Testis (tissue), 3 donors: Measurements from ENCODE around the gene CDK4. TPM values are rescaled to one million over a fixed set of nuclear protein-coding genes. Genes with fewer than 3 reads are reported as not detected.

Source experiments
- DNase-seq: peaks from one replicate; pipeline ENCODE4 v3.0.0-alpha.2; 2019
- H3K27ac ChIP-seq, 2 donors: fragments of 200-600 bp; sonication (generic); one replicate each; pipeline ENCODE4 v1.5.1; 2019
- H3K27me3 ChIP-seq: fragments of 200-600 bp; sonication (generic); one replicate; pipeline ENCODE4 v1.5.1; 2019
- H3K36me3 ChIP-seq: fragments of 200-600 bp; sonication (generic); one replicate; pipeline ENCODE4 v1.5.1; 2017; ENCODE audit warnings: low read depth; ENCODE audit errors: missing control alignments
- H3K4me1 ChIP-seq: fragments of 200-600 bp; sonication (generic); one replicate; pipeline ENCODE4 v1.5.1; 2019
- H3K4me3 ChIP-seq, 2 donors: fragments of 200-600 bp; sonication (generic); one replicate each; pipeline ENCODE4 v1.5.1; 2017 to 2019
- H3K9me3 ChIP-seq: fragments of 200-600 bp; sonication (generic); one replicate; pipeline ENCODE4 v1.5.1; 2017
- POLR2A ChIP-seq: fragments of 450-650 bp; IDR thresholded peaks from one replicate; pipeline ENCODE4 v1.6.1; 2017; ENCODE audit warnings: antibody characterized with exemption, mild to moderate bottlenecking, moderate library complexity
- WGBS, 2 donors: methylation state at CpG; one replicate each; pipeline ENCODE4 v1.1.5; 2018; 5-methylcytosine and 5-hydroxymethylcytosine counted together
- intact Hi-C: fragments of 100-400 bp; cut with DNase I; formaldehyde crosslinking; loops from one replicate; pipeline ENCODE4 v1.15.1; 2023; ENCODE audit warnings: low total_unique reads
- polyA plus RNA-seq: library from polyadenylated mRNA; stranded (reverse); fragments of 350-450 nt; fragmentation: Illumina TruSeq; extraction: RNeasy Lipid Tissue Mini Kit (QIAGEN cat#74804); gene quantifications from one replicate; pipeline ENCODE4 v1.2.3, GENCODE V29; 2014; ENCODE audit warnings: low read depth, low replicate concordance; ENCODE audit not compliant: insufficient read depth
- total RNA-seq, 2 donors: library from RNA; depleted of rRNA; stranded (reverse); fragments of >200 nt; gene quantifications; one replicate each; pipeline ENCODE4 v1.2.3, GENCODE V29; 2016
- TF ChIP-seq, protein P1 (sequence below), 3 experiments: fragments of 450-650 bp in 2 of 3; fragments of 200-600 bp in 1 of 3; sonication (generic) in 1 of 3; IDR thresholded peaks; one replicate each; pipeline ENCODE4 v1.5.1; 2016 to 2019; ENCODE audit warnings: antibody characterized with exemption in 3 of 3, mild to moderate bottlenecking in 2 of 3, moderate library complexity in 1 of 3

CDK4 gene
- total and polyA plus RNA-seq, 3 donors from 2014 or later = 47.0 to 73.5 (median 64.4) TPM

DNA sequence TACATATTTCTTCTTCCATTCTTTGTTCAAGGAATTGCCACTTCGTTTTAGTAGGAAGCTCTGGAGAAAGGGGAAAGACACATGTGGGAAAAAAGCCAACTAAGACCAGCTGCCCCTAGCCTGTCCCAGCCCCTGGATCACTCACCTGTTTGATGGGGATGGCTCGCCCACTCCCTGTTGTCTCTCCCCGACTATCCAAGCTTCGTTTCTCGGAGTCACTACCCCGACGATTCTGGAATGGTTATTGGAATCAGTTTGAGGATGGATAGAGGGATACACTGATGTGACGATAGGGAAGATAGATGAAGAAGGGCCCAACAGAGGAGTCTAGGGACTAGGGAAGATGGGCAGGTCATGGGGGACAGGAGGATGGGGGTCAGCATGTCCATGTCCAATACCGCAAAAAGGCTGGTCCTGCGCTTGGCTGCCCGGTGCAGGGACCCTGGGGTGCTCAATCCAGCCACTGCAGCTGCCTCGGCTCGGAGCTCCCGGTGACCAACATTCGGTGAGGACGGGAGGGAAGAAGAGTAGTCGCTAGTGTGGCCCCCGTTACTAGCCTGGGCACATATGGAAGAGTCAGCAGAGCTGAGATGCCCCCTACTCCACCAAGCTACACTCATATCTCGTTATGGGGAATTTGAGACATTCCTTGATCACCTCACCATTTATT lies 20.6 kb downstream of the CDK4 start:
- intact Hi-C loops = no loop called here
- no peaks in the 10 kb centered on the region for H3K36me3 ChIP-seq
- H3K27me3 ChIP-seq = no peaks in the 10 kb centered on the region
- no peak for DNase-seq
- H3K9me3 ChIP-seq = no peaks in the 10 kb centered on the region
- TF ChIP-seq, protein P1, sequence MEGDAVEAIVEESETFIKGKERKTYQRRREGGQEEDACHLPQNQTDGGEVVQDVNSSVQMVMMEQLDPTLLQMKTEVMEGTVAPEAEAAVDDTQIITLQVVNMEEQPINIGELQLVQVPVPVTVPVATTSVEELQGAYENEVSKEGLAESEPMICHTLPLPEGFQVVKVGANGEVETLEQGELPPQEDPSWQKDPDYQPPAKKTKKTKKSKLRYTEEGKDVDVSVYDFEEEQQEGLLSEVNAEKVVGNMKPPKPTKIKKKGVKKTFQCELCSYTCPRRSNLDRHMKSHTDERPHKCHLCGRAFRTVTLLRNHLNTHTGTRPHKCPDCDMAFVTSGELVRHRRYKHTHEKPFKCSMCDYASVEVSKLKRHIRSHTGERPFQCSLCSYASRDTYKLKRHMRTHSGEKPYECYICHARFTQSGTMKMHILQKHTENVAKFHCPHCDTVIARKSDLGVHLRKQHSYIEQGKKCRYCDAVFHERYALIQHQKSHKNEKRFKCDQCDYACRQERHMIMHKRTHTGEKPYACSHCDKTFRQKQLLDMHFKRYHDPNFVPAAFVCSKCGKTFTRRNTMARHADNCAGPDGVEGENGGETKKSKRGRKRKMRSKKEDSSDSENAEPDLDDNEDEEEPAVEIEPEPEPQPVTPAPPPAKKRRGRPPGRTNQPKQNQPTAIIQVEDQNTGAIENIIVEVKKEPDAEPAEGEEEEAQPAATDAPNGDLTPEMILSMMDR (IDR thresholded peaks at IDR 0.05) = no peak
- TF ChIP-seq POLR2A = no peak
- no peak overlapping the region for H3K27ac ChIP-seq
- H3K4me1 ChIP-seq = peaks cover 9% of the 10 kb centered on the region
- H3K4me3 ChIP-seq = no peak overlapping the region
- WGBS, 2 donors = 86 to 87% methylated on average over 19 of the region's 19 CpGs

DNA sequence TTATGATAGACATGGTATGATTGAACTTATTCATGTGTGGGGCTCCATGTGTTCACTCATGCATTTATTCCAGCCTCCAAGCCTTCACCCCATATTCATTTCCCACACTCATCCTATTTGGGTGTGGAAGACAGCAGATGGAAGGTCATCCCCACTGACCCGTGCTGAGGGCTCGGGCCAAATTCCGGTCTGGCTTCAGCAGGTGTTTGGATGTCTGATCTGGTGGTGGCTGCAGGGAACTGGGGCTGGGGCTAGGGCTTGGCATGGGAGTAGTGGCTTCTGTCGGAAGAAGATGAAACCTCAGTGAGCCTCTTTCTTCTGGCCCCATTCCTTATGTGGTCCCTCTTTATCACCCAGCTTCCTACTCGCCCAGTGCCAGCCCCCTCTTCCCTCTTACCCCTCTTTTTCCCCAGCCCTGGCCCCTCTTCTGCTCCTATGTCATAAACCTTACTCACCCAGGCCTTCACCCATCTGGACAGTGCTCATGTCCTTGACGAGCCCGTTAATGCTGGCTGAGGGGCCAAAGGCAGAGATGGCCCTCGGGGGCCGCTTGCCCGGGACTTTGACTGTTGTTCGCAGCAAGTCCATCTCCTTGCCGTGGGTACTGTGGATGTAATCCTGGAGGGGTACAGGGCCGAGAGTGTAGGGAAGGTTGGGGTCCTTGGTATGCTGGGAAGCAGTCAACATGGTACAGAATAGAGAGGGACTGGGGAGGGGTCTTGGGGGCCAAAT lies 21.6 kb downstream of the CDK4 start:
- no peak overlapping the region for H3K27ac ChIP-seq
- DNase-seq = no peak
- intact Hi-C loops = no loop called here

DNA sequence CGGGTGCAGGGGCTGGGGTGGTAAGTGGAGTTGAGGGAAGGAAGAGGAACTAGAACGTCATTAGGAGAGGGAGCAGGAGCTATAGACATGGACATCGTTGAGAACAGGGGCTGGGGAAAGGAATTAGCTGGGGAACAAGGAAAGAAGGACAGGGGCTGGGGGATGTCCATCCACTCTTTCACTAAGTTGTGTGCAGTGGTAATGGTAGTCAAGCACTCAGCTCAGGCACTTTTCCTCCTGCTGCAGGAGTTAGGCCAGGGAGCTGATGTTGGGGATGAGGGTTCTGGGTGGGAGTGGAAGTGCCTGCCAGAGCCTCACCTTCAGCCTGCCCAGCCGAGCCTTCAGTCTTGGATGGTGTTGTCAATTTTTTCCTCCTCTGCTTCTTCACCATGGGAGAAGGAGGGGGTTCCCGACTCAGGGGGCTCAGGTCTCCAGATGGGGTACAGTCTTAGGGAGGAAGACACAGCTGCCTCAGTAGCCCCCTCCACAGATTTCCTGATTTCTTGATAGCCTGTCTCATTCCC lies 22.7 kb downstream of the CDK4 start:
- Histone ChIP-seq H3K36me3 (no peaks in the 10 kb centered on the region), H3K9me3 (no peaks in the 10 kb centered on the region), H3K27me3 (no peaks in the 10 kb centered on the region), H3K4me1 (peaks cover 9% of the 10 kb centered on the region), H3K27ac (no peak overlapping the region), H3K4me3 (no peak overlapping the region)
- DNase-seq = no peak
- no peak for TF ChIP-seq POLR2A
- 64 to 65% methylated on average over 5 of the region's 5 CpGs for WGBS, 2 donors
- intact Hi-C loops = no loop called here

More for the DNA sequence above, 21.6 kb downstream of the CDK4 start:
- Histone ChIP-seq H3K36me3 (no peaks in the 10 kb centered on the region), H3K4me3 (no peak overlapping the region), H3K9me3 (no peaks in the 10 kb centered on the region), H3K4me1 (peaks cover 9% of the 10 kb centered on the region), H3K27me3 (no peaks in the 10 kb centered on the region)
- 87 to 94% methylated on average over 13 of the region's 13 CpGs for WGBS, 2 donors
- TF ChIP-seq POLR2A = no peak
- TF ChIP-seq, protein P1 (IDR thresholded peaks at IDR 0.05) = no peak

DNA sequence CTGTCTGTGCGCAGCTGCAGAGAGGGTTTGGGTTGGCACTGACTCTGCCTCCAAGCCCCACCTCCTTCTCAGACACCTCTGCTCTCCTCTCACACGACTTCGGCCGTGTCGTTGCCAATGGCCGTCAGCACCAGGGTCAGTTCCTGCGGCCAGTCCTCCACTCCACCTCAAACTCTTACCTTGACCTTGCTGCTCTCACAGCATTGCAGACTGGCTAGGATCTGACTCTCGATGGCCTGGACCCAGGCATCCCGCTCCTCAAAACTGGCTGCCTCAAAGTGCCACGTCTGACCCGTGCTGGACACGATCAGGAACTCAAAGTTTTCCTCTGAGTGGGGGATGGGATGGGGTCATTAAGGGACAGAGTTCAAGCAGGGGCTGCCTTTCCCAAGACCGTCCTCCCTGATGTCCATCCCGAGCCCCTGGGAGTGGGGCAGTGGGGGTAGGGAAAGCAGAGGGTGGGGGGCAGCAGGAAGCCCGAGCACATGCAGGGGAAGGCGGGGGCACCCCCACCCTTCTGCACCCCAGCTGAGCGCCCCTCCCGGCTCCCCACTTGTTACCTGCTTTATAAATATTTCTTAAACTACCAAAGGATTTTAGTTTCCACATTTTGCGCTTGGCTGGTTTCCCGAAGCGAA lies 24.2 kb downstream of the CDK4 start:
- peak; percentile 37 for DNase-seq
- WGBS, 2 donors = 43 to 44% methylated on average over 13 to 21 of the region's 21 CpGs
- no peak for TF ChIP-seq POLR2A
- TF ChIP-seq, protein P1 (IDR thresholded peaks at IDR 0.05) = no peak
- H3K4me1 ChIP-seq = peaks cover 9% of the 10 kb centered on the region
- H3K36me3 ChIP-seq = no peaks in the 10 kb centered on the region
- H3K4me3 ChIP-seq = no peak overlapping the region
- intact Hi-C loops = no loop called here
- H3K27me3 ChIP-seq = no peaks in the 10 kb centered on the region
- H3K9me3 ChIP-seq = no peaks in the 10 kb centered on the region
- H3K27ac ChIP-seq = no peak overlapping the region
